B cell (primary cell): ENCODE measurements around the gene ACKR1. TPM values are rescaled to one million over a fixed set of nuclear protein-coding genes. Genes with fewer than 3 reads are reported as not detected.

Source experiments
- ATAC-seq: fragments of 200-7000 bp; cut with Tn5 transposase; one replicate; pipeline ENCODE4 v1.10.0; 2021; ENCODE audit warnings: low read depth, mild to moderate bottlenecking, moderate number of reproducible peaks, moderate library complexity
- CTCF ChIA-PET: fragments of 350-600 bp; sonication (Branson Sonifier 250); formaldehyde crosslinking; loops from one replicate; lab custom pipeline; 2021; ENCODE audit warnings: antibody characterized with exemption, inconsistent platforms; lab: Charles Lee
- POLR2A ChIA-PET: fragments of 350-600 bp; sonication (Branson Sonifier 250); formaldehyde crosslinking; loops from one replicate; lab custom pipeline; 2021; ENCODE audit warnings: antibody characterized with exemption; lab: Charles Lee
- DNase-seq: peaks from one replicate; pipeline ENCODE4 v3.0.0; 2013
- H2AFZ ChIP-seq: 2 replicates; pipeline ENCODE4 v1.6.1; 2012; ENCODE audit warnings: mild to moderate bottlenecking, low read depth, low read length; ENCODE audit not compliant: insufficient read depth, poor library complexity, severe bottlenecking
- H3K27ac ChIP-seq, 2 donors: 1 replicate in 1 of 2; 2 replicates in 1 of 2; pipeline ENCODE4 v1.5.1; 2012 to 2013; ENCODE audit warnings: low read length in 2 of 2, mild to moderate bottlenecking in 2 of 2, moderate library complexity in 1 of 2
- H3K27me3 ChIP-seq, 4 experiments: fragments of 200-600 bp in 1 of 4; sonication (generic) in 1 of 4; replicated peaks in 1 of 4; 1 replicate in 2 of 4; 2 replicates in 2 of 4; pipeline versions ENCODE4 v1.6.1 to v1.7.0; 2013 to 2016; ENCODE audit warnings: low read length in 3 of 4, mild to moderate bottlenecking in 2 of 4, mixed read lengths in 1 of 4, moderate library complexity in 1 of 4; ENCODE audit not compliant: insufficient read depth in 4 of 4, control insufficient read depth in 3 of 4; ENCODE audit errors: control extremely low read depth in 1 of 4
- H3K36me3 ChIP-seq, 2 experiments: replicated peaks in 1 of 2; 1 replicate in 1 of 2; 2 replicates in 1 of 2; pipeline versions ENCODE4 v1.6.1 to v1.7.1; 2013; ENCODE audit warnings: low read length in 1 of 2; ENCODE audit not compliant: insufficient read depth in 2 of 2, control insufficient read depth in 1 of 2; ENCODE audit errors: control extremely low read depth in 1 of 2, extremely low read depth in 1 of 2
- H3K4me1 ChIP-seq, 2 donors: fragments of 200-600 bp in 1 of 2; sonication (generic) in 1 of 2; 1 replicate in 1 of 2; 2 replicates in 1 of 2; pipeline versions ENCODE4 v1.5.1 to v1.6.1; 2013 to 2017; ENCODE audit warnings: low read length in 2 of 2; ENCODE audit not compliant: control insufficient read depth in 2 of 2, insufficient read depth in 2 of 2
- H3K4me2 ChIP-seq: replicated peaks from 2 replicates; pipeline ENCODE3; 2012; ENCODE audit warnings: mild to moderate bottlenecking, low read depth, low read length; ENCODE audit not compliant: poor library complexity, severe bottlenecking
- H3K4me3 ChIP-seq, 5 experiments: fragments of 200-600 bp in 1 of 5; sonication (generic) in 1 of 5; 1 replicate in 3 of 5; 2 replicates in 2 of 5; pipeline versions ENCODE4 v1.5.1 to v1.7.0; 2011 to 2016; ENCODE audit warnings: low read length in 4 of 5, mild to moderate bottlenecking in 4 of 5, low read depth in 2 of 5, control low read depth in 1 of 5, moderate library complexity in 1 of 5; ENCODE audit not compliant: insufficient read depth in 1 of 5; ENCODE audit errors: control extremely low read depth in 1 of 5, extremely low read depth in 1 of 5
- H3K79me2 ChIP-seq: fragments of 200-600 bp; sonication (generic); one replicate; pipeline ENCODE4 v1.6.0; 2016; ENCODE audit warnings: low read length; ENCODE audit not compliant: control insufficient read depth, insufficient read depth
- H3K9ac ChIP-seq: fragments of 200-600 bp; sonication (generic); 2 replicates; pipeline ENCODE4 v1.6.1; 2017; ENCODE audit warnings: mild to moderate bottlenecking, low read length, moderate library complexity
- H3K9me3 ChIP-seq, 3 donors: one replicate each; pipeline versions ENCODE4 v1.6.1 to v1.7.1; 2013; ENCODE audit warnings: low read length in 2 of 3; ENCODE audit not compliant: control insufficient read depth in 2 of 3, insufficient read depth in 1 of 3; ENCODE audit errors: control extremely low read depth in 1 of 3
- H4K20me1 ChIP-seq: 2 replicates; pipeline ENCODE4 v1.6.0; 2012; ENCODE audit warnings: mild to moderate bottlenecking, low read length; ENCODE audit not compliant: insufficient read depth, control insufficient read depth, poor library complexity, severe bottlenecking
- H3K27ac Mint-ChIP-seq: one replicate; pipeline ENCODE4 v1.8.0; 2021; ENCODE audit warnings: mixed read lengths
- H3K27me3 Mint-ChIP-seq: one replicate; pipeline ENCODE4 v1.8.0; 2021; ENCODE audit warnings: mixed read lengths
- H3K4me1 Mint-ChIP-seq: one replicate; pipeline ENCODE4 v1.8.0; 2021; ENCODE audit warnings: mixed read lengths
- H3K4me3 Mint-ChIP-seq: one replicate; pipeline ENCODE4 v1.8.0; 2021; ENCODE audit warnings: mixed read lengths
- H3K9me3 Mint-ChIP-seq: one replicate; pipeline ENCODE4 v1.8.0; 2022; ENCODE audit warnings: mixed read lengths; ENCODE audit not compliant: insufficient read depth
- EZH2 ChIP-seq: IDR thresholded peaks from 2 replicates; pipeline ENCODE4 v1.6.1; 2012; ENCODE audit warnings: borderline replicate concordance, low read depth, mild to moderate bottlenecking, moderate library complexity, low read length; ENCODE audit not compliant: insufficient read depth, poor library complexity, severe bottlenecking
- WGBS: methylation state at CpG from one replicate; pipeline ENCODE4 v1.1.5; 2013; ENCODE audit warnings: missing lambda C conversion rate; ENCODE audit not compliant: insufficient coverage; 5-methylcytosine and 5-hydroxymethylcytosine counted together
- intact Hi-C: fragments of 100-400 bp; cut with micrococcal nuclease; formaldehyde crosslinking; loops from one replicate; pipeline ENCODE4 v1.10.0; 2022
- polyA plus RNA-seq: library from polyadenylated mRNA; depleted of rRNA; stranded (reverse); fragments of >200 nt; gene quantifications from 2 replicates; pipeline ENCODE4 v1.2.3, GENCODE V29; 2012
- total RNA-seq, 2 donors: library from RNA; stranded (reverse); fragments of 120-200 nt in 1 of 2; gene quantifications; 1 replicate in 1 of 2; 2 replicates in 1 of 2; pipeline versions ENCODE4 v1.2.3 to v1.2.4, GENCODE V29; 2013 to 2022
- TF ChIP-seq, protein P1 (sequence below): fragments of 200-600 bp; IDR thresholded peaks from one replicate; pipeline ENCODE4 v1.8.0; 2022; ENCODE audit warnings: antibody characterized with exemption, mild to moderate bottlenecking

Gene ACKR1
- total and polyA plus RNA-seq, 2 donors (not counting 1 experiment from before 2014, with no cell fraction given), result 0.04 TPM; not detected in 1

DNA sequence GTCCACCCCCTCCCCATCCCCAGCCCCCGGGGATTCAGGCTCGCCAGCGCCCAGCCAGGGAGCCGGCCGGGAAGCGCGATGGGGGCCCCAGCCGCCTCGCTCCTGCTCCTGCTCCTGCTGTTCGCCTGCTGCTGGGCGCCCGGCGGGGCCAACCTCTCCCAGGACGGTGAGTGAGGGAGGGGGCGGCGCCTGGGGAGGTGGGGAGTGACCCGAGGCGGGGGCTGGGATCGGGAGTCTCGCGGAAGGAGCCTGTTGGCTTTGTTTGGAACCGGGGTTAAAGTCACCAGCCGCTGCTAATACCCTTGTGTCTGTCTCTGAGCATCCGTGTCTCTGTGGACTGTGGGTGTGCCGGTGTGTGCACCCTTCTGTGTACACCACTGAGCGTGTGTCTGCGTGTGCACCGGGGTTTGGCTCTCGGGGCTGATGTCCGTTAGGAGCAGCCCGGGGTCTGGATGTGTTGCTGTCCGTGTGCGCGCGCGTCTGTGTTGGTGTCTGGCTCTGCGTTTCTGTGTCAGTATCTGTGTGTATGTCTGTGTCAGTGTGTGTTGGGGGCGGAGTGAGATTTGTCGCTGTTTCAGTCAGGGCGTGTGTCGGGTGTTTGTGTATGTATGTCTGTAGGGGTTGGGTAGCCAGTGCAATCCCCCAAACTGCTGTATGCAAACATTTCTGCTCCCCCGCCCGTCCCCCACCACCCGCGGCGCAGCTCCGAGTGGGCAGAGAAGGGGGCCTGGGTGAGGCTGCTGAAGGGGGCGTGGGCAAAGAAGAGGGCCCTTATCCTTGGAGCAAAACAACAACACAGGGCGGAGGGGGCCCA, 32.8 kb upstream of the ACKR1 start:
- peaks cover 0 to 3% (median 0%) of the 10 kb centered on the region in 3 donors for H3K9me3 ChIP-seq
- H3K4me1 ChIP-seq, result peaks cover 13 to 19% of the 10 kb centered on the region in 2 donors
- peak overlapping the region in 3 of 5 experiments; percentile 26 to 44 (median 27) for H3K4me3 ChIP-seq
- TF ChIP-seq, protein P1, sequence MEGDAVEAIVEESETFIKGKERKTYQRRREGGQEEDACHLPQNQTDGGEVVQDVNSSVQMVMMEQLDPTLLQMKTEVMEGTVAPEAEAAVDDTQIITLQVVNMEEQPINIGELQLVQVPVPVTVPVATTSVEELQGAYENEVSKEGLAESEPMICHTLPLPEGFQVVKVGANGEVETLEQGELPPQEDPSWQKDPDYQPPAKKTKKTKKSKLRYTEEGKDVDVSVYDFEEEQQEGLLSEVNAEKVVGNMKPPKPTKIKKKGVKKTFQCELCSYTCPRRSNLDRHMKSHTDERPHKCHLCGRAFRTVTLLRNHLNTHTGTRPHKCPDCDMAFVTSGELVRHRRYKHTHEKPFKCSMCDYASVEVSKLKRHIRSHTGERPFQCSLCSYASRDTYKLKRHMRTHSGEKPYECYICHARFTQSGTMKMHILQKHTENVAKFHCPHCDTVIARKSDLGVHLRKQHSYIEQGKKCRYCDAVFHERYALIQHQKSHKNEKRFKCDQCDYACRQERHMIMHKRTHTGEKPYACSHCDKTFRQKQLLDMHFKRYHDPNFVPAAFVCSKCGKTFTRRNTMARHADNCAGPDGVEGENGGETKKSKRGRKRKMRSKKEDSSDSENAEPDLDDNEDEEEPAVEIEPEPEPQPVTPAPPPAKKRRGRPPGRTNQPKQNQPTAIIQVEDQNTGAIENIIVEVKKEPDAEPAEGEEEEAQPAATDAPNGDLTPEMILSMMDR, result no peak
- TF ChIP-seq EZH2, result no peak
- H3K27ac Mint-ChIP-seq, result no peak overlapping the region
- H3K9ac ChIP-seq, result peak overlapping the region; percentile 36
- intact Hi-C loops, result loop anchor here (2.0 kb wide), 1 partner anchor 17 kb away; no protein-coding TSS in a partner anchor
- ATAC-seq (peak; percentile 33), DNase-seq (peak; percentile 21)
- WGBS, result 3% methylated on average over 40 of the region's 49 CpGs
- H3K4me1 Mint-ChIP-seq, result peaks cover 22% of the 10 kb centered on the region
- H3K27me3 Mint-ChIP-seq, result peaks cover 30% of the 10 kb centered on the region
- H4K20me1 ChIP-seq, result peaks cover 9% of the 10 kb centered on the region
- H3K79me2 ChIP-seq, result no peaks in the 10 kb centered on the region
- ChIA-PET CTCF (interaction anchor here (1.3 kb wide), 1 partner anchor 43 kb away, joined by 3 read pairs; no protein-coding TSS in a partner anchor), POLR2A (interaction anchor here (0.6 kb wide), 1 partner anchor 197 kb away, joined by 3 read pairs; no protein-coding TSS in a partner anchor)
- H3K27me3 ChIP-seq, result peaks cover 0 to 42% (median 26%) of the 10 kb centered on the region in 4 experiments
- H3K4me3 Mint-ChIP-seq, result peak overlapping the region; percentile 76
- H2AFZ ChIP-seq, result peak overlapping the region; percentile 43
- peak overlapping the region; percentile 71 for H3K4me2 ChIP-seq
- no peaks in the 10 kb centered on the region for H3K36me3 ChIP-seq
- no peaks in the 10 kb centered on the region for H3K9me3 Mint-ChIP-seq
- no peak overlapping the region for H3K27ac ChIP-seq
